Measurements from ENCODE around the gene PGC. TPM values are rescaled to one million over a fixed set of nuclear protein-coding genes. Genes with fewer than 3 reads are reported as not detected.

PGC gene
- total and polyA plus RNA-seq, 10 donors = 0.26 to 0.74 (median 0.48) TPM; not detected in 7

- Histone ChIP-seq H3K36me3 (peaks cover 0 to 4% (median 0%) of the 10 kb centered on the region in 6 donors), H3K27ac (no peak overlapping the region), H3K27me3 (replicated peaks in 1 of 7) (no peaks in the 10 kb centered on the region), H3K4me1 (peaks cover 15 to 39% (median 34%) of the 10 kb centered on the region in 6 donors), H3K4me3 (peak overlapping the region in 2 of 8 donors; percentile 98), H3K9me3 (no peaks in the 10 kb centered on the region)
- peak; percentile 68 for DNase-seq
- TF ChIP-seq POLR2AphosphoS5 (IDR thresholded peaks at IDR 0.05) (no peak), POLR2A (IDR thresholded peaks at IDR 0.05) (no peak)
- intact Hi-C loops (cut with DNase I; ENCODE audit: low total_unique reads) = loop anchor here (10.0 kb wide), 1 partner anchor 51 kb away; no protein-coding TSS in a partner anchor
- WGBS, 5 donors = 79 to 86% (median 83%) methylated on average over 6 of the region's 6 CpGs
Measured at GRCh38 chr6:41736186-41736733, 10.9 kb downstream of the PGC start.

GRCh38 chr6:41735427-41736185 lies 11.6 kb downstream of the PGC start, which contains the start of gene TFEB:
TFEB (minus strand) TSS chr6:41735608; CDS start chr6:41691213, 44,395 bp downstream.
- TF ChIP-seq CTCF (IDR thresholded peaks at IDR 0.05 in 8 of 11, conservative IDR thresholded peaks at IDR 0.05 in 3 of 11) = peak; percentile 91 to 99 (median 96)
- peak in 1 of 3 donors; percentile 25 for TF ChIP-seq POLR2A (IDR thresholded peaks at IDR 0.05)
- TF ChIP-seq POLR2AphosphoS5 (IDR thresholded peaks at IDR 0.05) = peak; percentile 89 to 96 (median 90)
- peaks cover 21 to 44% (median 40%) of the 10 kb centered on the region in 6 donors for H3K4me1 ChIP-seq
- peak within 1 kb of the TSS; percentile 78 to 98 (median 94) for H3K4me3 ChIP-seq
- peaks cover 0 to 4% (median 0%) of the 10 kb centered on the region in 6 donors for H3K36me3 ChIP-seq
- intact Hi-C loops (cut with DNase I; ENCODE audit: low total_unique reads) = loop anchor here (10.0 kb wide), 1 partner anchor 51 kb away; no protein-coding TSS in a partner anchor
- no peaks in the 10 kb centered on the region for H3K9me3 ChIP-seq
- peak; percentile 99 for DNase-seq
- peak within 1 kb of the TSS; percentile 82 to 100 (median 98) for H3K27ac ChIP-seq
- WGBS, 5 donors = 7 to 17% (median 10%) methylated on average over 17 to 50 of the region's 50 CpGs
- no peaks in the 10 kb centered on the region for H3K27me3 ChIP-seq (replicated peaks in 1 of 7)

GRCh38 chr6:41734666-41735426 lies 12.4 kb downstream of the PGC start:
- no peaks in the 10 kb centered on the region for H3K9me3 ChIP-seq
- H3K4me1 ChIP-seq = peaks cover 29 to 52% (median 48%) of the 10 kb centered on the region in 6 donors
- H3K4me3 ChIP-seq = peak overlapping the region; percentile 78 to 98 (median 94)
- TF ChIP-seq POLR2A (IDR thresholded peaks at IDR 0.05) = no peak
- TF ChIP-seq CTCF (IDR thresholded peaks at IDR 0.05 in 8 of 11, conservative IDR thresholded peaks at IDR 0.05 in 3 of 11) = no peak
- peak in 1 of 3 donors; percentile 40 for TF ChIP-seq POLR2AphosphoS5 (IDR thresholded peaks at IDR 0.05)
- intact Hi-C loops (cut with DNase I; ENCODE audit: low total_unique reads) = loop anchor here (10.0 kb wide), 1 partner anchor 50 kb away; no protein-coding TSS in a partner anchor
- peak overlapping the region; percentile 82 to 100 (median 98) for H3K27ac ChIP-seq
- peak; percentile 97 for DNase-seq
- peaks cover 0 to 4% (median 0%) of the 10 kb centered on the region in 6 donors for H3K36me3 ChIP-seq
- 0 to 1% (median 0%) methylated on average over 6 to 76 of the region's 76 CpGs for WGBS, 5 donors
- H3K27me3 ChIP-seq (replicated peaks in 1 of 7) = no peaks in the 10 kb centered on the region
